ENCODE measurements around the gene HGD.
"Not testable (repeated sequence)": the region's sequence is repeated elsewhere in the genome, so short reads cannot be mapped to it uniquely, and the experiment has no call there.

HGD gene

GRCh38 chr3:120678984-120679383 is 3.1 kb downstream of the HGD start:
- no peak for DNase-seq (ENCODE audit: low read depth)

GRCh38 chr3:120678331-120678947 is 3.6 kb downstream of the HGD start:
- no peak for DNase-seq (ENCODE audit: low read depth)

DNA sequence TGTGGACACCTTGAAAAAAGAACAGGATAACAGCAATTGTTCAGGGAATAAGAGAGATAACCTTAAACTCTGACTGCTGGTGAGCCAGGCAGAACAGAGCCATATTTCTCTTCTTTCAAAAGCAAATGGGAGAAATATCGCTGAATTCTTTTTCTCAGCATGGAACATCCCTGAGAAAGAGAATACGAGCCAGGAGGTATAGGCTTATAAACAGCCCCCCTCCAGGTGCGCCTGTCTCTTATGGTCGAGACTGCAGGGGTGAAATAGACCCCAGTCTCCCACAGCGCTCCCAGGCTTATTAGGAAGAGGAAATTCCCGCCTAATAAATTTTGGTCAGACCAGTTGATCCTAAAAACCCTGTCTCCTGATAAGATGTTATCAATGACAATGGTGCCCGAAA is 4.8 kb downstream of the HGD start:
- not testable (repeated sequence) for DNase-seq (ENCODE audit: low read depth)

DNA sequence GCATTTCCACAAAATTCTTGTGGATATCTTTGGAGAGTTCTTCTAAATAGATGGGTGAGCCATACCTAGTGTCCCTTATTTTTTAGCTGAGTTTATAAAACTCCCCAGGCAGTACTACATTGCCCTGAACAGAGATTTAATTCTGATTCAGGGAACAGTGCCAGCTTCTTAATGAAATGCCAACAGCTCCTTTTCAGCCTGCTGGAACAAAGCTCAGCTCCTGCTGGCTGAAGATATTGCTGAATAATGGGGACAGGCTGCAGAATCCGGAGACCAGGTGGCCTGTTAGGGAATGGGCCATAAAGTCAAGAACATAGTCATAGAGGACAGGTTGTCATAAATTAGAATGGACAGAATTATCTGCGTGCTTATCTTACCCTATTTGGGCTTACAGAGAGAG is 8.9 kb downstream of the HGD start:
- DNase-seq (ENCODE audit: low read depth): no peak

DNA sequence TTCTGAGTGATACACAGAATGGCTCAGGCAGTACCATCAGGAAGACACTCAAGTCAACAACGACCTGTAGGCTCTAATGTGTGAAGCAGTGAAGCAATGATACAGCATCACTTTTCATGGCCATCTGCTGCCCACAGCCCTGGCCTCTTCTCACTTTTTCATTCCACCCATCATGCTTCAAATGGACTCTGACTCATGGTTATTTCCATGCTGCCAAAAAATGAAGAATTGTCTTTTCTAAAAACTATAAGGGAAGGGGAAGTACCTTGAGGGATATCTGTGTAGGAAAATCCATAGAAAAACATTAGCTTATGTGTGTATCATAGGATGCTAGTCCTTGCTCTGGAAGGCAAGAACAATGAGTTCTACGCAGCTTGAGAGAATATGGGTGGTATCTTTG is 11.5 kb downstream of the HGD start:
- DNase-seq (ENCODE audit: low read depth): no peak

GRCh38 chr3:120664926-120665325 is 17.1 kb downstream of the HGD start:
- no peak for DNase-seq (ENCODE audit: low read depth)

DNA sequence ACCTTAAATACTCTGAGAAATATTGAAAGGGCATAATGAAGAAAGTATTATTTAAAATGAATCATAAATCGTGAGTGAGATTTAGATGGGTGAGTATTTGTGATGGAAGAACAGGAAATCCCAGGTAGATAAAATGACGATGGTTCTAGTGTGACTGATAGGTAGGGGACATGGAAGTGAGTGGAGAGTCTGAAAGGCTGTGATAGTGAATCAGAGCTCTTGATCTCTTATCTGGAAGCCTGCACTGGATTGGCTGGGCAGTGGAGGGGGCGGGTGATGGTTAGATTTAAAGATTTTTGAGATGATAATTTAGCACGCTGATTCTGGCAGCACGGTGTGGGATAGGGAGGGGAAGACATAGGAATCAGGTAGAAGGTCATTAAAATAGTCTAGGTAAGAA is 20.1 kb downstream of the HGD start:
- no peak for DNase-seq (ENCODE audit: low read depth)

DNA sequence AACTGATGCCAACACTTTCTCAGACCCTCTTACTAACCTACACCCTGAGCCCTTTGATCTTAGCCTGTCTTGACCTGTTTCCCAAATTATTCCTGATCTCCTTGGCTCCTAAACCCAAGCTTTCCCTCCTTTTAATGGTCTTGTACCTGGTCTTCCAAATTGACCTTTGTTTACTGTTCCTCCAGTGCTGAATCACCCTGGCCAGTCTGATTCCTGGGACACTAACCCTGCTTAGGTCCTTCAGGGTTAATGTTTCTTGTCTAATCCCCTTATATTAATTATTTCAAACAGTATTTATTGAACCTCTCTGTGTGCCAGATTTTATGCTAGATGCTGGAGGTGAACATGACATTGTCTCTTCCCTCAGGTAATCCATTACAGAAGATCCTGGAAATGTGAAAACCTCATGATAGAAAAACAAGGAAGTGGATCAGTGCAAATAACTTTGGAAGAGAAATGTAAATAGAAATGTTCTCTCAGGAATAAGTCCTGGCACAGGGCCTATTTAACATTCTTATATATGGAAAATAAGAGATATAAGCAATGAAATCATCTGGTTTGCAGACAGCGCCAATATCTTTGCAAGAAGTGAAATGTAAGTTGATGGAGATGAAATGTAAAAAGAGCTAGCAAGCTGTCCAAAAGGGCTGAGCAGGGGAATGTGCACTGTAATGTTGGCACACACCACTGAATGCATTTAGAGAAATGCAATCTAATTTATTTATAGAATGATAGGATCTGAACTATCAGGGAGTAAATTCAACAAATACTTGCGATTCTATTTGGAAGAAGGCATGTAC is 20.7 kb downstream of the HGD start:
- DNase-seq (ENCODE audit: low read depth): no peak

- DNase-seq (ENCODE audit: low read depth): no peak
Measured at GRCh38 chr3:120659834-120660233, 22.2 kb downstream of the HGD start.

DNA sequence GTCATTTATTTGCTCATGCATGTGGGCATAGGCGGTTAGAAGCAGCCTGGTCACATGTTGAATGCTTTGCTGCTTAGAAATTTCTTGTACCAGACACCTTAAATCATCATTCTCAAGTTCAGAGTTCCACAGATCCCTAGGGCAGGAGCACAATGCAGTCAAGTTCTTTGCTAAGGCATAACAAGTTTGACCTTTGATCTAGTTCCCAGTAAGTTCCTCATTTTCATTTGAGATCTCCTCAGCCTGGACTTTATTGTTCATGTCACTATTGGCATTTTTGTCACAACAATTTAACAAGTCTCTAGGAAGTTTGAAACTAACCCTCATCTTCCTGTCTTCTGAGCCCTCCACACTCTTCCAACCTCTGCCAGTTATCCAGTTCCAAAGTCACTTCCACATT is 22.8 kb downstream of the HGD start:
- DNase-seq (ENCODE audit: low read depth): no peak

DNA sequence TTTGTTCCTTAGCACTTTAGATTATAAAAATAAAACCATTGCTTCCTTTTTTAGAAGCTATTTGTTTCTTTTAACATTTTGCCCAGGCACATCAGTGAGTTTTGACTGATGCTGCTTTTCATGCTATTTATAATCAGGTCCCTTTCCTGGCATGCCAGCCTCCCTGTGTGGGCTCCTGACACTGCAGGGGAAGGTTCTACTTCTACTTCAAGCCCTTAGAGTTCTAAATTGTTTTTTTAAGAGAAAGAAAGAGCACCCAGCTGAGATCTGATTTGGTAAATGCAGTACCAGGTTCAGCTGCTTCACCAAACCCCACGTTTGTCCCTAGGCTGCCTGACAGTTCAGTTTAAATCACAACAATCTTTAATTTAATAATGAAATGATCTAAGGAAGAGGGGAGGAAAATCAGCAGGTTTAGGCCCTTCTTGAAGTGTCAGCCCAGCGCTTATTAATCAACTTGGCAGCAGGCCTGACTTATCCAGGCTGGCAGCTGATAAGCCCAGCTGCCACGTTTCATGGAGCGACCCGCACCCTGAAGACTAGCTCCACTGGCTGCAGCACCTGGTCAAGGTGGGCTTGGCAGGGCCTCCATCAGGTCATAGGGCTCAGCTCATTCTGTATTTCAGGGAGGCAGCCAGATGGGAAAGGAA is 29.0 kb downstream of the HGD start:
- no peak for DNase-seq (ENCODE audit: low read depth)

GRCh38 chr3:120652281-120652680 is 29.8 kb downstream of the HGD start:
- no peak for DNase-seq (ENCODE audit: low read depth)

GRCh38 chr3:120650311-120650710 is 31.7 kb downstream of the HGD start:
- DNase-seq (ENCODE audit: low read depth): no peak

DNA sequence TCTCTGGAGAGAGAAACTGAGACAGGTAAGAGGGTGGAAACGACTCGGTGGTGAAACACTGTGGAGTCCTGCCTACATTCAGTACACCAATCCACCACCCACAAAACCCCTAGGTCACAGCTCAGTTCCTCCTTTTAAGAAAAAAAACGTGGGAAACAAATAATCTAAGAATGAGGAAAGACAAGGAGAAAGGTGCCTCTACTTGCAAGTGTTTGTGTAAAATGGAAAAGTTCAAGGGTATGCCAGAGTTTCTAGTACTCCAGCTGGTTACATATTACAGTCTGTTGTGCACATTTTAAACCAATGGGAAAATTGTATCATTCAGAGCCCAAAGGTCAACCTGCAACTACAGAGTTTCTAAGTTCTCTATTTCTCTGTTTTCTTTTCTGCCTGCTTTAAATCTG is 32.2 kb downstream of the HGD start:
- no peak for DNase-seq (ENCODE audit: low read depth)

GRCh38 chr3:120648290-120648689 is 33.7 kb downstream of the HGD start:
- DNase-seq (ENCODE audit: low read depth): no peak

DNA sequence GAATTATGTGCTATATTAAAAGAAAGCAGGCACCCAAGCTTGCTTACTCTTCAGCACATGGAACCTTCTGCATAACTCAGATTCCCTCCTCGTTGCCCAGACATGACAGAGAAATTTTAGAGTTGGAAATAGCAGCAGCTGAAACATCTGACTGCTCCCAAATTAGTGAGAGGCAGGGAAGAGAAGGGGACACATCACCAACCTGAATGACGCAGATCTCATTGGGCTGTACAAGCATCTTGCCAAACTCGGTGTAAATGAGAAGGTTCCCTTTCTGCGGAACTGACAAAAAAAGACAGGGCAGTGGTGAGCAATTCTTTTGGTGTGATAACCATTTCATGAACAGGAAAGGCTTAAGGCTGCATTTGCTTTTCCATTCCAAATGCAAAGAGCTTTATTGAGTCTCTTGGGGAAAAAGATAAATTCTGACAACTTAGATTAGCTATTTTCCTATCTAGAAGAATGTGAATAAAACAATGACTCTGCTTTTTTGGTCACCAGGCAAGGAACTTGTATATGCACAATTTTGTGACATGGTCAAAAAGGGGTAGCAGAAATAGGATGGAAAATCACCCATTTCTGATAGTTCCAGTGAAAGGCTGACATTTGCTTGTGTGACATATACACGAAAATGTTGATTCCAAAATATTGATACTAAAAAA is 35.1 kb downstream of the HGD start:
- DNase-seq (ENCODE audit: low read depth): no peak

DNA sequence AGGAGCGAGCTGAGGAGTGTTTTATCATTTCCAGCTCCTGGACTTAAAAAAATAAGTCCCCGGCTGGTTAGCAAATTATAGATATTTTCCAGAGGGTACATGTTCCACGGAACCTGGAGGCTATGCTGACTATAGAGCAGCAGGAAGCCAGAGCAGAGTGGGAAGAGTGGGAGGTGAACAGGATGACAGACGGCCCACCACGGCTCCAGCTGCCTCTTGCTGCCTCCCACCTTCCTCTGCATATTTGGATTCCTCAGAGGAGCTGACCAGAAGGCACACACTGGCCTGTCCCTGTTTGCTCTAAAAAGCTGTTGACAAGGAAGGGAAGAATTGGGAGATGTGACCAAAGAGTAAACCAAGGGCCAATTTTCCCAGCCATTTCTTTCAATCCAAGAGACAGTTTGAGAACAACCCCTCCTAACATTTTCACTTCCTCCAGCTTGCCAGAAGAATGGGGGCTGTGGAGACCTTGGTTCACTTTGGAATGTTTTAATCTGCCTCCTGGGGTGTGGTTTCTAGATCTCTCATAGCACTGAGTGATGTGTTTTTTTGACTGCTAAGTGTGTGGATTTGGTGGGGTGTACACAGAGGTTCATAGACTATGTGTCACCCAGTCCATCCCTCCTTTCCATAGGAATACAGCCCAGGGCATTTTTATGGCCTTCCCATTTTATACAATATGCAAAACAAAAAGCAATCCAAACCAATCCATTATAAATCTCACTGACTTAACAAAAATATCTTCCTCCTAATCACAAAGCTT is 36.8 kb downstream of the HGD start:
- no peak for DNase-seq (ENCODE audit: low read depth)

DNA sequence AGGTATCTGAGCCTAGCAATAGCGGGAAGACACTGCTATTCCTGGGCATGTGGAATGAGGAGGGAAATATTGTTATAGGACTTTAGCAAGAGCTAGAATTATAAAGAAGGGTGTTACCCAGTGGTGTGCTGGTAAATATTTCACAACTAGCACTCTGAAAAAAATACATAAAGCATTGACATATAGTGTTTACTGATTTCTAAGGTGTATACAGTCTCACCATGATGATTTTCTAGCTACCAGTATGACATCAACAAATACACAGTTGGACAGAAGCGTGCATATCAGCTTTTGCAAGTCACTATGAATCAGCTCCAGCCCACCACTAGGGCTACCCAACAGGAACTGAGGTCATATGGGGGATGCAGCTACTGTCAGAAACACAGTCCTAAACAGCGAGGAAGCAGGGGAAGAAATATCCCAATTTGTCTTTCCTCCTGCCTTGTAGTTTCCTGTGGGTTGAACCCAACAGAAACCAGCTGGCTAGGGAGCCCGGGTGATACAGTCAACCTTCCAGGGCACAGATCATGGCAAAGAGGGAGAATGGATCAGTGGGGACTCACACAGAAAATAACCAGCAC is 39.6 kb downstream of the HGD start:
- no peak for DNase-seq (ENCODE audit: low read depth)

- DNase-seq (ENCODE audit: low read depth): no peak
Measured at GRCh38 chr3:120641696-120642246, 40.3 kb downstream of the HGD start.

DNA sequence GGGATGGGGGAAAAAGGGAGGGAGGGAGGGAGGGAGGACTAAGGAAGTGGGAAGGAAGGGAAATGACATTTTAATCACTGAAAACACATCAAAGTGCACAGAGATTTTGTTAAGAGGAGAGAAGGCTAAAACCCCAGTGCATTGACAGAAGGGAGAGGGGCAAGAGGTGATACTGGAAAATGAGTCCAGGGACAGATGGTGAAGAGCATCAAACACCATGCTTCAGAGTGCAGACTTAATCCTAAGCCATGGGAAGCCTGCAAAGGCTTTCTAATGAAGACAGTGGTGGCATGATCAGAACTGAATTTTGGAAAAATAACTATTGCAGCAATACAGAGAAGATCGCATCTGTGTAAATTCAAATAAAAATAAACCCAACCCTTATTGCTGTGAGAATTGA is 41.8 kb downstream of the HGD start:
- DNase-seq (ENCODE audit: low read depth): no peak

DNA sequence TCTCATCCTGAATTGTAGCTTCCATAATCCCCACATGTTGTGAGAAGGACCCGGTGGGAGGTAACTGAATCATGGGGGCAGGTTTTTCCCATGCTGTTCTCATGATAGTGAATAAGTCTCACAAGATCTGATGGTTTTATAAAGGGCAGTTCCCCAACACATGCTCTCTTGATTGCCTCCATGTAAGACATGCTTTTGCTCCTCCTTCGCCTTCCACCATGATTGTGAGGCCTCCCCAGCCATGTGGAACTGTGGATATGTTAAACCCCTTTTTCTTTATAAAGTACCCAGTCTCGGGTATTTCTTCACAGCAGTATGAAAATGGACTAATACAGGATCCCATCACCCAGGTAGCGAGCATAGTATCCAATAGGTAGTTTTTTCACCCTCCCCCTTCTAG is 43.2 kb downstream of the HGD start:
- DNase-seq (ENCODE audit: low read depth): not testable (repeated sequence)

Data from HS-27A (cell line).